COLO668 (cell line): Measurements from ENCODE around the gene IRF4.
"Not testable (repeated sequence)": the region's sequence is repeated elsewhere in the genome, so short reads cannot be mapped to it uniquely, and the experiment has no call there.

Experiments used
- DNase-seq: peaks from one replicate; lab custom pipeline; 2025; ENCODE audit not compliant: unreplicated experiment; lab: John Stamatoyannopoulos, UW

IRF4 gene

GRCh38 chr6:366389-367297 is 24.9 kb upstream of the IRF4 start:
- DNase-seq = no peak

- no peak for DNase-seq
These were observed 24.2 kb upstream of the IRF4 start for GRCh38 chr6:367298-367794.

- DNase-seq = no peak
These were observed 23.5 kb upstream of the IRF4 start for GRCh38 chr6:367891-368630.

- DNase-seq = no peak
These were observed 21.8 kb upstream of the IRF4 start for GRCh38 chr6:369559-370431.

GRCh38 chr6:370555-370954 is 21.0 kb upstream of the IRF4 start:
- DNase-seq = no peak

GRCh38 chr6:371851-372250 is 19.7 kb upstream of the IRF4 start:
- not testable (repeated sequence) for DNase-seq

- DNase-seq = no peak
These were observed 19.1 kb upstream of the IRF4 start for GRCh38 chr6:372336-372911.

- no peak for DNase-seq
These were observed 18.5 kb upstream of the IRF4 start for GRCh38 chr6:373031-373430.

GRCh38 chr6:373773-374724 is 17.5 kb upstream of the IRF4 start:
- no peak for DNase-seq

GRCh38 chr6:374956-375355 is 16.6 kb upstream of the IRF4 start:
- DNase-seq = no peak

- no peak for DNase-seq
These were observed 14.5 kb upstream of the IRF4 start for GRCh38 chr6:376827-377640.

- not testable (repeated sequence) for DNase-seq
These were observed 13.9 kb upstream of the IRF4 start for GRCh38 chr6:377641-378020.

- no peak for DNase-seq
These were observed 13.2 kb upstream of the IRF4 start for GRCh38 chr6:378090-378957.

GRCh38 chr6:378958-379409 is 12.6 kb upstream of the IRF4 start:
- no peak for DNase-seq

- DNase-seq = no peak
These were observed 12.0 kb upstream of the IRF4 start for GRCh38 chr6:379410-380181.

GRCh38 chr6:380234-381218 is 11.0 kb upstream of the IRF4 start:
- no peak for DNase-seq
